ENCODE results near the gene ARHGAP26. TPM values are rescaled to one million over a fixed set of nuclear protein-coding genes. Genes with fewer than 3 reads are reported as not detected.
A peak's percentile ranks its signal among the peaks of the same experiment; 100 is the strongest.

ARHGAP26 gene
- polyA plus RNA-seq, 1 donor (not counting 4 experiments of a cell fraction or from before 2014, with no cell fraction given), result 3.9 TPM

DNA sequence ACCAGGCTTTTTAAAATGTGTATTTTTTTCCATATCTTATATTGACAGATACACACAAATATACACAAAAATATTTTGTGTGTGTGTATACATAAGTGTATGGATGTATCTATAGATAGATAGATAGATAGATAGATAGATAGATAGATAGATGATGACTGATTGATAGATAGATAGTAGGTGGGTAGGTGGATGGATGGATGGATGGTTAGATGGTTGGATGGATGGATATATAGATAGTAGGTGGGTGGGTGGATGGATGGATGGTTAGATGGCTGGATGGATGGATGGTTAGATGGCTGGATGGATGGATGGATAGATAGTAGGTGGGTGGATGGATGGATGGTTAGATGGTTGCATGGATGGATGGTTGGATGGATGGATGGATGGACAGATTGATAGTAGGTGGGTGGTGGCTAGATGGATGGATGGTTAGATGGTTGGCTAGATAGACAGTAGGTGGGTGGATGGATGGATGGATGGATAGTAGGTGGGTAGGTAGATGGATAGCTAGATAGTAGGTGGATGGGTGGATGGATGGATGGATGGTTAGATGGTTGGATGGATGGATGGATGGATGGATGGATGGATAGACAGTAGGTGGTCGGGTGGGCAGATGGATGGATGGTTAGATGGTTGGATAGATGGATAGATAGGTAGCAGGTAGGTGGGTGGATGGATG, 477.1 kb downstream of the ARHGAP26 start:
- Histone ChIP-seq H3K27ac (ENCODE audit: control insufficient read depth, insufficient read depth, low read length) (no peak overlapping the region), H3K4me1 (ENCODE audit: control insufficient read depth, extremely low read depth, insufficient read depth, low read length) (peaks cover 65% of the 10 kb centered on the region), H3K79me2 (ENCODE audit: control insufficient read depth, insufficient read depth, low read length) (no peaks in the 10 kb centered on the region), H3K4me2 (ENCODE audit: control insufficient read depth, extremely low read depth, insufficient read depth, low read depth, low read length) (no peak overlapping the region), H3K9me3 (ENCODE audit: control insufficient read depth, low read depth, low read length) (no peaks in the 10 kb centered on the region), H3K9ac (ENCODE audit: control insufficient read depth, extremely low read depth, insufficient read depth, low read length) (no peak overlapping the region), H2AFZ (ENCODE audit: control insufficient read depth, low read length) (no peak overlapping the region), H3K9me1 (ENCODE audit: control insufficient read depth, extremely low read depth, insufficient read depth, low read length) (no peaks in the 10 kb centered on the region), H3K4me3 (ENCODE audit: control insufficient read depth in 2 of 3, extremely low read depth in 1 of 3, insufficient read depth in 2 of 3, low read depth in 1 of 3, low read length in 3 of 3) (no peak overlapping the region), H4K20me1 (ENCODE audit: control insufficient read depth, extremely low read depth, insufficient read depth, low read length) (no peaks in the 10 kb centered on the region), H3K36me3 (ENCODE audit: control insufficient read depth in 2 of 2, extremely low read depth in 1 of 2, insufficient read depth in 2 of 2, low read length in 2 of 2) (no peaks in the 10 kb centered on the region), H3K27me3 (ENCODE audit: control insufficient read depth, extremely low read depth, insufficient read depth, low read length) (no peaks in the 10 kb centered on the region)
- DNase-seq (ENCODE audit: low read depth, low spot score) (no peak), FAIRE-seq (no peak)
- dilution Hi-C loops (cut with MboI; ENCODE audit: extremely low pct_ligation_motif_present, low sequenced_read_pairs), result no loop called here
- no peak for TF ChIP-seq EZH2 (IDR thresholded peaks at IDR 0.05; ENCODE audit: low read length)
- TF ChIP-seq, protein P1, sequence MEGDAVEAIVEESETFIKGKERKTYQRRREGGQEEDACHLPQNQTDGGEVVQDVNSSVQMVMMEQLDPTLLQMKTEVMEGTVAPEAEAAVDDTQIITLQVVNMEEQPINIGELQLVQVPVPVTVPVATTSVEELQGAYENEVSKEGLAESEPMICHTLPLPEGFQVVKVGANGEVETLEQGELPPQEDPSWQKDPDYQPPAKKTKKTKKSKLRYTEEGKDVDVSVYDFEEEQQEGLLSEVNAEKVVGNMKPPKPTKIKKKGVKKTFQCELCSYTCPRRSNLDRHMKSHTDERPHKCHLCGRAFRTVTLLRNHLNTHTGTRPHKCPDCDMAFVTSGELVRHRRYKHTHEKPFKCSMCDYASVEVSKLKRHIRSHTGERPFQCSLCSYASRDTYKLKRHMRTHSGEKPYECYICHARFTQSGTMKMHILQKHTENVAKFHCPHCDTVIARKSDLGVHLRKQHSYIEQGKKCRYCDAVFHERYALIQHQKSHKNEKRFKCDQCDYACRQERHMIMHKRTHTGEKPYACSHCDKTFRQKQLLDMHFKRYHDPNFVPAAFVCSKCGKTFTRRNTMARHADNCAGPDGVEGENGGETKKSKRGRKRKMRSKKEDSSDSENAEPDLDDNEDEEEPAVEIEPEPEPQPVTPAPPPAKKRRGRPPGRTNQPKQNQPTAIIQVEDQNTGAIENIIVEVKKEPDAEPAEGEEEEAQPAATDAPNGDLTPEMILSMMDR (optimal IDR thresholded peaks at IDR 0.05 in 1 of 3, IDR thresholded peaks at IDR 0.05 in 1 of 3, conservative IDR thresholded peaks at IDR 0.05 in 1 of 3; ENCODE audit: extremely low read depth in 1 of 3, insufficient read depth in 2 of 3, low read length in 3 of 3), result no peak

DNA sequence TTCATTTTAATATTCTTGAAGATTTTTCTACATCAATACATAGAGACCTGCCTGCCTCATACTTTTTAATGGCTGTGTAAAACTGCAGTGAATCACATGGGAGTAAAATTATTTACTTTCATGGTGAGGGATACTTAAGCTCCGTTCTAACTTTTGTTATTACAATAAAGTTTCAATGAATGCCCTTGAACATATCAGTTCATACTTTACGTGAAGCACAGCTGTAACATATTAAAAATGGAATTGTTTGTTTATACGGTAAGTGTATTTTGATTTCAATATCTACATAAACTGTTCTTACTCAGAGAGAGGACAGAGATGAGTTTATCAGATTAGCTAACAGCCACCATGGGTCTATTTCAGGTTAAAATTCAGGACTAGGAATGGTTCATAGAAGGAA, 478.2 kb downstream of the ARHGAP26 start:
- H3K4me2 ChIP-seq (ENCODE audit: control insufficient read depth, extremely low read depth, insufficient read depth, low read depth, low read length), result no peak overlapping the region

More for the DNA sequence above, 478.2 kb downstream of the ARHGAP26 start:
- no peaks in the 10 kb centered on the region for H3K36me3 ChIP-seq (ENCODE audit: control insufficient read depth in 2 of 2, extremely low read depth in 1 of 2, insufficient read depth in 2 of 2, low read length in 2 of 2)
- peaks cover 54% of the 10 kb centered on the region for H3K4me1 ChIP-seq (ENCODE audit: control insufficient read depth, extremely low read depth, insufficient read depth, low read length)
- no peak overlapping the region for H3K9ac ChIP-seq (ENCODE audit: control insufficient read depth, extremely low read depth, insufficient read depth, low read length)
- FAIRE-seq (no peak), DNase-seq (ENCODE audit: low read depth, low spot score) (no peak)
- H3K27me3 ChIP-seq (ENCODE audit: control insufficient read depth, extremely low read depth, insufficient read depth, low read length), result no peaks in the 10 kb centered on the region
- no peaks in the 10 kb centered on the region for H4K20me1 ChIP-seq (ENCODE audit: control insufficient read depth, extremely low read depth, insufficient read depth, low read length)
- H3K27ac ChIP-seq (ENCODE audit: control insufficient read depth, insufficient read depth, low read length), result peak overlapping the region; percentile 50
- H2AFZ ChIP-seq (ENCODE audit: control insufficient read depth, low read length), result no peak overlapping the region
- no peaks in the 10 kb centered on the region for H3K79me2 ChIP-seq (ENCODE audit: control insufficient read depth, insufficient read depth, low read length)
- no peaks in the 10 kb centered on the region for H3K9me1 ChIP-seq (ENCODE audit: control insufficient read depth, extremely low read depth, insufficient read depth, low read length)
- no peak overlapping the region for H3K4me3 ChIP-seq (ENCODE audit: control insufficient read depth in 2 of 3, extremely low read depth in 1 of 3, insufficient read depth in 2 of 3, low read depth in 1 of 3, low read length in 3 of 3)
- TF ChIP-seq EZH2 (IDR thresholded peaks at IDR 0.05; ENCODE audit: low read length), result no peak
- TF ChIP-seq, protein P1 (optimal IDR thresholded peaks at IDR 0.05 in 1 of 3, IDR thresholded peaks at IDR 0.05 in 1 of 3, conservative IDR thresholded peaks at IDR 0.05 in 1 of 3; ENCODE audit: extremely low read depth in 1 of 3, insufficient read depth in 2 of 3, low read length in 3 of 3), result no peak
- no peaks in the 10 kb centered on the region for H3K9me3 ChIP-seq (ENCODE audit: control insufficient read depth, low read depth, low read length)
- dilution Hi-C loops (cut with MboI; ENCODE audit: extremely low pct_ligation_motif_present, low sequenced_read_pairs), result no loop called here

Data from keratinocyte (primary cell).